HG03460 (cell line): ENCODE measurements around the gene GLYAT.
"Not testable (repeated sequence)": the region's sequence is repeated elsewhere in the genome, so short reads cannot be mapped to it uniquely, and the experiment has no call there.

Experiments used
- ATAC-seq: cut with Tn5 transposase; IDR thresholded peaks from one replicate; pipeline ENCODE4 v1.9.1; 2021; ENCODE audit not compliant: unreplicated experiment

GLYAT gene

DNA sequence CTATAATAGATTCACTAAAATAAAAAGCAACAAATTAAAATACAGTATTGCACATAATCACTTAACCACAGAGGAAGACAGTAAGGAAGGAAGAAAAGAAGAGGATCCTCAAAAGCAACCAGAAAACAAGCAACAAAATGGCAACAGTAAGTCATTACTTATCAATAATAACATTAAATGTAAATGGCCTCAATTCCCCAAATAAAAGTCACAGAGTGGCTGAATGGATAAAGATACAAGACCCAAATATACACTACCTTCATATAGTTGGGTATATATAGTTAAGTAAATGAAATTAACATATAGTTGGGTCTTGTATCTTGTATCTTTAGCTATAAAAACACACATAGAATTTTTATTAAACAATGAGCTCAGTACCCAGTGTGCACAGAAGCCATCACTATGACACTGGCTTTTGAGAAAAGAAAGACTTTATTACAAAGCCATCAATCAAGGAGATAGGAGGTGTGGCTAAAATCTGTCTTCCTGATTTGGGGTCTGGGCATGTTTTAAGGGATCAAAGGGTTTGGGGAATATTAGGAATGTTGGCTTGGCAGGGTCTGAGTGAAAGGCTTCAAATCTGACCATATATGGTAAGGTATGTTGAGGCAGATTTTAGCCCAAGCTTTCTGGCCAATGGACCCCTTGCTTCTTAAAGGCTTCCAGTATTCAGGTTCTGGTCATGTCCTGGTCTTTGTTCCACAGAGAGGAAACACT lies 13.4 kb upstream of the GLYAT start:
- ATAC-seq, result no peak

DNA sequence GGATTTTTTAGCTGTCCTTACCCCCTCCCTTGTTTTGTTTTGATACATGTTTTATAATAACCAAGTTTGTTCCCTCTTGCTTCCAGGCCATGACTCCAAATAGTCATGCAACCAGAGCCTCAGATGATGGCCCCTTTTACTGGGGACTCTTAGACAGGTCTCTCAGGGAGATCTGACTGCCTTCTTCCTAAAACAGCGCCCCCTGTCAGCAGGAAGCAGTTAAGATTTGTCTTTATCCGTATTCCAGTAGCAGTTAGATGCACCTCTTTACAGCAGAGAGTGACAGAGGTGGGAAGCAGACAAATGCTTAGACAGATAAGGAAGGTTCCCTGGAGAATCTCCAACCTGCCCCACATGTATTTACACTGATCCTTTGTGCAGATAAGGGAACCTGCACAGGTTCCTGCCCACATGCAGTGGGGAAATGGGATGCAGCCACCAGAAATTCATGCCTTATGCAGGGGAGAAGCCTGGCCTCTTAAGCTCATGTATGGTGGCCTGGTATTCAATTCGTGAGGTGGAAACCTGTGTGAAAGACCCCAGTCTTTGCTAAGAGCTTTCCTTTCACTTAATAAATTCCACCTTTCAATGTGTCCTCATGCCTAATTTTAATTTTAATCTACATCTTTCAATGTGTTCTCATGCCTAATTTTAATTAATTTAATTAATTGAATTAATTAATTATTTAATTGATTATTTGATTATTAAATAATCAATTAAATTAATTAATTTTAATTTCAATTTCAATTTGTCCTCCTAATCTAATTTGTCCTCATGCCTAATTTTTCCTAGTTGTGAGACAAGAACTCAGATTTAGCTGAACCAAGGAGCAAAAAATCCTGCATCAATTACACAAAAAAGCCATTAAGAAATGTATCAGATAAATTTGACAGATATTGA lies 11.5 kb upstream of the GLYAT start:
- no peak for ATAC-seq

DNA sequence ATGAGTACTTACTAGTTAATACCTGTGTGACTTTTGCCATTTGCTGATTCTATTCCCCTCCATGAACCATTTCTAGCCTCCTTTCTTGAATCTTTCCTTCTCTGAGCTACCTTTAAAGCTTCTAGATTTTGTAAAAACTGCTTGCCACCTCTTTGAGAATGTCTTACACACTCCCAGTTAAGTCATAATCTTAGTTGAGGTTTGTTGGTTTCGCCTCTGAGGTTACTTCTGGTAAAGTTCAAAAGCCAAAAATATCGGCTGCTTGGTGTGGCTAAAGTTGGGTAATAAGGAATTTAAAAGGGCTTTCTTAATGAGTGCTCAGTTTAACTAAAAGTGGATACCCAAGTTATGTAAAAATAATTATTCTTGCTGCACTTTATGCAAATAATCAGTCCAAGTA lies 10.4 kb upstream of the GLYAT start:
- no peak for ATAC-seq

DNA sequence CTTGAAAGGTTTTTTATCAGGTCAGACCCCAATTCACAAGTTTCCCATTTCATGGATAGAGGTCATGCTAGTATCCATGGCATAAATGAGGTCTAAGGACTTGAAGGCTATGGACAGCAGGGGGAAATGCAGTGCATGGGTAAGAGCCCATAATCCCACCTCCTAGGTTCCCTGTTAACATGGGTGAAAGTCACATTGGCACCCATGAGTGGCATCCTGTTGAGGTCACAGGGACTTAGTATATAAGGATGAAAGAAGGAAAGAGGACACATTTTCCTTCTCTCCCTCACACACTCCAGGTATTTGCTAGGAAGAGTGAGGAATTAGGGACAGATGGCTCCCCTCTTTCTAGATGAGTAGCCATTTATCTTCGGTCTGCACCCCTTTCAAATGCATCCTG lies 9.4 kb upstream of the GLYAT start:
- ATAC-seq, result no peak

DNA sequence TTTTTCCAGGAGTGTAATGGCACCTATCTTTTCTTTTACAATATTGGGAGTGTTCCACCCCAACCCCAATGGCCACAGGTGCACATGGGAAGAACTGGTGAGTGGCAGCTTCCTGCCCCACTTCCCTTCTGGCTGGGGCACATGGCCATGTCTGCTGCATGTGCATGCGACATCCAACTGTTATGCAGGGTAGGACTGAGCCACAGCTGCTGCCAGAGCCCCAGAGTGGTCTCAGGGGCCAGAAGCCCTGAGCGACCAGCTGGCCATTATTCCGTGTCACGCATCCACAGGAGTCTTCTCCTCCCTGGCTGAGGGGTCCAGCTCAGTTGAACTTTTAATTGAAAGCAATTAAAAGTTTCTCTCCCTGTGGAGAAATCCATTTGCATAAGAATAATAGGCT lies 8.7 kb upstream of the GLYAT start:
- ATAC-seq, result no peak

DNA sequence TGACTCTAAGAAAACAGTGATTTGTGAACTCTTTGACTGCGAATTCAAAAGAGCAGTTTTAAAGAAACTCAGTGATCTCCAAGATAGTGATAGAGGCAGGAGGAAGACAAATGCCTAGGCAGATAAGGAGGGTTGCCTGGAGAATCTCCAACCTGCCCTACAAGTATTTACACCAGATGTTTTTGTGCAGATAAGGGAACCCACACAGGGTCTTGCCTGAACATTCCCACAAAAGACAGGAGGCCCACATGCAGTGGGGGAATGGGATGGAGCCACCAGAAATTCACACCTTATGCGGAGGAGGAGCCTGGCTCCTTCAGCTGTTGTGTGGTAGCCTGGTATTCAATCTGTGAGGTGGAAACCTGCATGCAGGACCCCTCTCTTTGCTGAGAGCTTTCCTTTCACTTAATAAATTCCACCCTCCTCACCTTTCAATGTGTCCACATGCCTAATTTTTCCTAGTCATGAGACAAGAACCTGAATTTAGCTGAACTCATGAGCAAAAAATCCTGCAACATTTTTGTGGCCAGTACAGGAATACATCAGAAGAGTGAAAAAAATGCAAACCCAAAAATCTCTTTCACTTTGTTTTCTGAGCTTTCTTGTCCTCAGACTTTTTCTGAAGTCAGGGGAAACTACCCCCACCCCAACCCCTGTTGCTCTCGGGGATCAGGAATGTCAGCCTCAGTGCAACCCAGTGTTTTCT lies 8.1 kb upstream of the GLYAT start:
- ATAC-seq, result no peak

DNA sequence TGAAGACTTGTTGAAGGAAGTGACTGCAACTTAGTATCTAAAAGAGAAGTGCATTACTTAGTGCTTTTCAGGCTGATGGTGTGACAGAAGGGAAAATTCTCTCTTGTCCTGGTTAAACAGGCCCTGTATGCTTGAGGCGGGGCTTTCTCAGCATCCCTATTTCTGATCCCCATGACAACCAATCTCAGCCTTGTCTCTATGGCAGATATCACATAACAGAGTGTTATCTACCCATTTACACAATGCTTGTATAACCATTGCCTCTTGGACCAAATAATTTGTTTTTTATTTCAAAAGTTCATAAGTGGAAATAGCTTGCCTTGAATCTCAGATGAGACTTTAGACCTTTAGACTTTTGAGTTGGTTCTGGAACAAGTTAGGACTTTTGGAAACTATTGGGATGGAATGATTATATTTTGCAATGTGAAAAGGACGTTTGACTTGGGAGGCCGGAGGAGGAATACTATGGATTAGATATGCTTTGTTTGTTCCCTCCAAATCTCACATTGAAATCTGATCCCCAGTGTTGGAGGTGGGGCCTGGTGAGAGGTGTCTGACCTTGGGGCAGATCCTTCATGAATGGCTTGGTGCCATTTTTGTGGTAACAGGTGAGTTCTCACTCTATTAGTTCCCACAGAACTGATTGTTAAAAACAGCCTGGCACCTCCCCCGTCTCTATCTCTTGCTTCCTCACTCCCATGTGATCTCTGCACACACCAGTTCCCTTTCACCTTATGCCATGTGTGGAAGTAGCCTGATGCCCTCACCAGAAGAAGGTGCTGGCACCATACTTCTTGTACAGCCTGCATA lies 3.1 kb upstream of the GLYAT start:
- no peak for ATAC-seq

DNA sequence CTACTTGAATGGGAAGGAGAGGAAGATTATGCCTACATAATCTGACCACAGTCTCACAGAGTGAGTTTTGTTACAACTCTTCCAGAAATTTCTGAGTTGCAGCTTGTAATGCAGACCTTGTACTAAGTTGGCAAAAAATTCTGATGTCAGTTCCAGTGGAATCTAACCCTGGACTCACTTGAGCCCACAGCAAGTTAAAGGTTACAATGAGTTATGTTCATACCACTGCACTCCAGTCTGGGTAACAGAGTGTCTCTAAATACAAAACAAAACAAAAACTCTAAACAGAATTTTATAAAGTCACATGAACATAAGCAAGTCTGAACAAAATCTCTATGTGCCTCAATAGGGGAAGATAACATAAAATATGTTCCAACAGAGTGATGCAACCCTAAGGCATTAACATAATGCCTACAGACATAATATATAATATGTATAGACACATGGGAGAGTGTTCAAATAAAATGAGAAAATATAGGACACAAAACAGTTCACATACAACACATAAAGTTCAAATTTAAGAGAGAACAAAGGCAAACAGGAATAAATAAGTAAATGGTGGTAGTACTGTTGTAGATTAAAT lies 1.1 kb downstream of the GLYAT start:
- no peak for ATAC-seq

DNA sequence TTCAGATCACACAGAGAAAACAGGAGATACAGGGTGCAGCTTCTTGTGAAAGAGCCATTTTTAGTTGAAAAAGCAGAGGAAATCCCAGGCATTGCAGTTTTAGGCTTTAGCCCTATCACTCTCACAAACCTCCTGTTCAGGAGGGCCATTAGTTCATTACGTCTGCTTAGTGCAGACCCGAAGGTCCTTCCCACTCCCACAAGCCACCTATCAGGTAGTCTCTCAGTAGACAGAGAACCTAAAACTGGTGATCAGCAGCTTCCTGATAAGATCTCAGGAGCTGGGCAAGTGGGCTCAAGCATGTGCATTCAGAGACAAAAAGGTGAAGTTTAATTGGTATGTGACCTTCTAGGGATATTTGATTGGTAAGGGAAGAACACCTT lies 4.3 kb downstream of the GLYAT start:
- ATAC-seq, result no peak

DNA sequence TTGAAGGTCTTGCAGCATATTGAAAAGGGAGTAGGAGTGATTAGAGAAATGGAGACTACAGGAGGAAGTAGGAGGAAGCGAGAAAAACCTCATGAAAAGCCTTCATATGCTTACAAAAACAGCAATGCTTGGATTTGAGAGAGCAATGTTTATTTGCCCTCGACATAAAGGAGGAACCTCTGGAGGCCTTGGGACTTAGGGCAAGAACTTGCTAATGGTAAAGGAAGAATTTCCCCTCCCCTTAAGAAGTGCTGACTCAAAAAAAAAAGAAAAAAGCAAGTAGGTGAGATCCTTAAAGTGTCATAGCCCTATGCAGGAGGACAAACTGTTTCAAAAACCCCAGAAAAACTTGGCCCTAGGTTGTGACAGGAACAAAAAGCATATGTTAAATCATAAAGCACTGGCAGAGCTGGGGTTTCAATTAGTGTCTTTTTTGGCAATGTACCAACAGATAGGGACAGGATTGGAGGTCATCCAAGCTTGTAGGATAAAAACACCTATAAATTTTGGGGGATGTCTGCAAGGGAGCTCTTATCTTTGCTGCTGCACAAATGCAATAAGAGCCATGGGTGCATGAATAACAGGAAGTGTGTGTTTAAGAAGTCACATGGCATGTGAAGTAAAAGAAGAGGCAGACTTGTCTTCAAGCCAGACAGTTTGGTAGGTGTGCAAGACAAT lies 4.9 kb downstream of the GLYAT start:
- no peak for ATAC-seq

DNA sequence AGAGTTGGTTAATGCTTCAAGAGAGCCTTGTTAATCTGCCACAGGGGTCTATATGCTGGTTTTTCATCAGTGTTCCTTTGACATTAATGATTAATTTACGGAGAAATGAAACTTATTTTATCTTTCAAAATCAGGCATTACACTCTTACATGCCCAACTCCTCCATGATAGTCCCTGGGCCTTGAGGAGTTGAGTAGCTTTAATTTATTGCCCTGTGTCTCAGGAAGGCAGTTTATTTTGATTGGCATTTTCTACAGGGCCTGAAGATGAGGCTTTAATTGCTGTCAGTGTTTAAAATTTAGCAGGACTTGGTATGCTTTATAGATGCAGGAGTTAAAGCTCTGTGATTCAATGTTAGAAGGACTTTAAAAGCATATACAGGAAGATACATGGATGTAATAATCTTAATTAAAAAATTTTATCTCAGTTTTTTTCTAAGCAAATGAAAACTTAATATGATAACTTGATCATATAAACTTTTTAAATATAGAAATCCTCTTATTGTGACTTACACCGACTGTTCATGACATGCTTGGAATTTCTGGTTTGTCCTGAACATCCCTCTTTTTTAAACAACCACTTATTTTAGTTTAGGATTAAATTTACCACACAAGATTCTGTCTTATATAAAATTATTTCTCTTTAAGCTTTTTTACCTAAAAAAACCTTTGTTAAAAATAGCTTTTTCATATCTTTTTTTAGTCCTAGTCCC lies 12.2 kb downstream of the GLYAT start:
- no peak for ATAC-seq

DNA sequence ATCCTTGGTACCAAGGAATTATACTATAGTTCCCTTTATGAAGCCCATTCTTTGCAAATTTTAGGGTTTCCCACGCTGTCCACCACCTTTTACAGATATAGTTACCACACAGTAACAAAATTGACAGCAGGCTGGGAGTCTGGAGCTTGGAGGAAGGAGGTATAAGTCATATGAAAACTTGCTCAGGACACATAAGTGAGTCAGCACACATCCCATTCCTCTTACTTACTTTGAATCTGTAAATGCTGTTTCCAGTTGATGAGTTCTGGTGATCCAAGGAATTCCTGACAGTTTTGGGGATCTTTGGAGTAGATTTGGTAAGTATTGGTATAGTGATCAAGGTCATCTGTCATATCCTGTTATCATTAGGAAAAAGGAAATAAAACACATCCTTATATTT lies 19.2 kb downstream of the GLYAT start:
- ATAC-seq, result no peak

DNA sequence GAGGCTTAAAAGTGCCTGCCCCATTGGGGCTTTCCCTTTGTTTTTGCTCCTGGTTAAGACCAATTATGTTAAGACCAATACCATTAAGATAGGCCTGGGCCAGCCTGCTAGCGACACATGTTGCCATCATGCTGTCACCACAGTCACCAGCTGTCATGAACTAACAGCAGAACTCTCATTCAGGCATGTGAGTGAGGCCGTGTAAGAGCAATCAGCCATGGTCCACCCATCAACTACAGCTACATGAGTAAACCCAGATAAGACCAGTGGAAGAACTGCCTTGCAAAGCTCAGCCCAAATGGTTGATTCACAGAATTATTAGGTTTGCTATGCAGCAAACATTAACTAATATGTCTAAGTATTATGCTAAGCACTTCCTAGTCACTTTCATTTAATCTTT lies 19.9 kb downstream of the GLYAT start:
- no peak for ATAC-seq

DNA sequence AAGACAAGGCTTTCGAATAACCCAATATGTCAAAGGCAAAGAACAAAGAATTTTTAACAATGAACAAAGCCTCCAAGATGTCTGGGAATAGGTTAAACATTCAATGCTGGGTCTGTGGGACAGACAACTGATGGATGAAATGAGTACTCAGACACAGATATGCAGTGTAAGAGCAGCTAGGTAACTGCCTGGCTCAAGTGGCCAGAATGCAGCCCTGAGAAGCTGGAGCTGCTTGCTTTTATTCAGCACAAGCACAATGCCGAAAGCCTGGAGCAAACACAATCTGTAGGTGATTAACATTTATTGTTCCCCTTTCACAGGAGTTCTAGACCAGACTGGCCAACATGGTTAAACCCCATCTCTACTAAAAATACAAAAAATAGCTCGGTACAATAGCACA lies 24.0 kb downstream of the GLYAT start:
- ATAC-seq, result no peak

DNA sequence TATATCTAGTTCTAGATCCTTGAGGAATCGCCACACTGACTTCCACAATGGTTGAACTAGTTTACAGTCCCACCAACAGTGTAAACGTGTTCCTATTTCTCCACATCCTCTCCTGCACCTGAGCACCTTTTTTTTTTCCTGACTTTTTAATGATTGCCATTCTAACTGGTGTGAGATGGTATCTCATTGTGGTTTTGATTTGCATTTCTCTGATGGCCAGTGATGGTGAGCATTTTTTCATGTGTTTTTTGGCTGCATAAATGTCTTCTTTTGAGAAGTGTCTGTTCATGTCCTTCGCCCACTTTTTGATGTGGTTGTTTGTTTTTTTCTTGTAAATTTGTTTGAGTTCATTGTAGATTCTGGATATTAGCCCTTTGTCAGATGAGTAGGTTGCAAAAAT lies 34.9 kb downstream of the GLYAT start:
- not testable (repeated sequence) for ATAC-seq

DNA sequence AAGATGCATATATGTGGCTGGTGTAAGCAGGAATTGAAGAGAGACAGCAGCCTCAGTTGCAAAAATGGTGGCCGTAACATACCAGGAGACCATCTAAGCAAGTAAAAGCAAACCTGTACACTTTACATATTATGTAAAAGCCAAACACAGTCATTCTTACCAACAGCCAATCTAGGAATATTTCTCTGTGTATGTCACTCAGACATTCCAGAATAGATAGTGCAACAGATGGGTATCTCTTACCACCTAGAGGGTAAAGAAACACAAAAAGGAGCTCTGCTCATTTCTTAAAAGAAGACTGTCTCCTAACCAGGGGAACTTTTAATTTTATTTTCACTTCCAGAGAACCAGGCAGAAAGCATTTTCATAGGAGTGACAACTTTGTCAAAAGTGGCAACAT lies 38.7 kb downstream of the GLYAT start:
- no peak for ATAC-seq

DNA sequence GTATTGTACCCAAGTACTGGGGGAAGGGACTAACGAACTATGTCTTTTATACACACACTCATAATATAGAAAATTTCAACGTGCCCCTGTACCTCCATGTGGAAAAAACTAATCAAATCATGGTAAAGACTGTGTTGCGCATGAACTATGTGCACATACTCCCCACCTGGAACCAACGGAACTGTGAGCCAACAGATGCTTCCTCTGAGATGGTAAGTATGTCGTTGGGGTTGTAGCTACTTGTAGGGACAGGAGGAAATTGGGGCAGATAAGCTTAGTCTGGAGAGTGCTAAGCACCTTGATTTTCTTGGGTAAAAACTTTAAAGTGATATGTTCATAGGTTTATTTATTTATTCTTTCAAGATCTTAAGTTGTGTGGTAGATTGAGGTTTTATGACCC lies 40.1 kb downstream of the GLYAT start:
- ATAC-seq, result no peak

DNA sequence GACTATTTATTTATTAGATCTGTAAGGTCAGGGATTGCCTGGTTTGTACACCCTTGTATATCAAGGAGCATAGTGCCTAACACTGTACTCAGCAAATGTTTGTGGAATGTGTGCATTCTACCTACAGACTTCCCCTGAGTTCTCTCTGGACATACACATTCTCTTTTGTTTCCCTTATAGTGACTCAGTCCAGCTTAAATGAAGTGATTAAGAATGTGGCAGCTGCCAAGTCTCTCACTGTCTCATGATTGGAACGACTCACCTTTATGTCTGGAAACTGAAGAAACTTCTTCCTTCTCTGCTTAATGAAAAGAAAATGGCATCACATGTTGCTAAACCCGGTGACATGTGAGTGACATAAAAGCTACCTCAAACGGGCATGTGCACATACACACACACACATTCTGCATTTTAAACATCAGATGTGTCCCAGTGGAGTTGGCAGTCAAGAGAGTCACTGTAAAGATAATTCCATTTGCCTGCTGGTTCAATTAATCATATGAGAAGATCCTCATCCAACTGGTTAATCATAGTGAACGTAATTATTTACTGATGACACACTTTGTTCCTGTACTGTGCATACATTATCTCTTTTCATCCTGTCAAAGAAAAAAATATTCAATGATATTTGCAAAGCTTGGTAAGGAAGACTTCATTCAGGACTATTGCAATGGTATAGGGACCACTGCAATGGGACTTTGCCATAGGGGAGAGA lies 42.8 kb downstream of the GLYAT start:
- ATAC-seq, result no peak
